Measurements from ENCODE around the gene LRP1B. TPM values are rescaled to one million over a fixed set of nuclear protein-coding genes. Genes with fewer than 3 reads are reported as not detected.

The LRP1B gene
- total and polyA plus RNA-seq, 2 of the 8 experiments (the other 6 are each of a cell fraction or from before 2014, with no cell fraction given): 0.03 TPM; not detected in 1

GRCh38 chr2:141778315-141778835 lies 352.4 kb downstream of the LRP1B start:
- TF ChIP-seq CHD1 (IDR thresholded peaks at IDR 0.05; ENCODE audit: low read depth, low read length) (no peak), HDAC2 (IDR thresholded peaks at IDR 0.05; ENCODE audit: borderline replicate concordance in 1 of 2, low read depth in 2 of 2, low read length in 2 of 2) (no peak), E2F6 (IDR thresholded peaks at IDR 0.05) (no peak), CREB1 (IDR thresholded peaks at IDR 0.05) (no peak), NANOG (IDR thresholded peaks at IDR 0.05; ENCODE audit: insufficient read depth, low read depth, low read length, poor library complexity, severe bottlenecking) (no peak), SUZ12 (IDR thresholded peaks at IDR 0.05; ENCODE audit: low read length) (no peak), SP1 (IDR thresholded peaks at IDR 0.05; ENCODE audit: low read depth, low read length) (no peak)
- Histone ChIP-seq H3K4me2 (ENCODE audit: insufficient read depth in 1 of 2, low read depth in 2 of 2, low read length in 2 of 2) (no peak overlapping the region), H3K4me3 (ENCODE audit: extremely low read depth in 1 of 4, insufficient read depth in 2 of 4, low read depth in 3 of 4, low read length in 4 of 4) (no peak overlapping the region), H3K9ac (replicated peaks in 1 of 4; ENCODE audit: extremely low read depth in 1 of 4, low read depth in 3 of 4, low read length in 3 of 4) (no peak overlapping the region), H2BK20ac (ENCODE audit: low read length) (no peak overlapping the region), H2BK15ac (ENCODE audit: low read length) (no peak overlapping the region), H3K18ac (ENCODE audit: extremely low read depth, low read length) (no peak overlapping the region), H3K23me2 (ENCODE audit: low read depth, low read length) (no peaks in the 10 kb centered on the region), H4K91ac (replicated peaks; ENCODE audit: insufficient read length, low read length) (no peak overlapping the region), H4K5ac (ENCODE audit: insufficient read length, low read depth, low read length) (no peak overlapping the region), H2BK5ac (ENCODE audit: low read depth, low read length) (no peak overlapping the region), H3K4ac (replicated peaks; ENCODE audit: insufficient read length, low read depth, low read length) (no peak overlapping the region), H3K79me2 (ENCODE audit: control insufficient read depth in 1 of 2, insufficient read depth in 2 of 2, low read length in 2 of 2) (no peaks in the 10 kb centered on the region), H2BK120ac (replicated peaks; ENCODE audit: low read depth, low read length) (no peak overlapping the region), H4K8ac (ENCODE audit: extremely low read depth, insufficient read depth, low read length) (no peak overlapping the region), H3K79me1 (ENCODE audit: low read depth, low read length) (no peaks in the 10 kb centered on the region), H2AK5ac (ENCODE audit: low read depth, low read length) (no peak overlapping the region), H3K27me3 (replicated peaks in 1 of 4; ENCODE audit: control insufficient read depth in 3 of 4, extremely low read depth in 1 of 4, insufficient read depth in 3 of 4, low read length in 3 of 4) (no peaks in the 10 kb centered on the region), H3K27ac (ENCODE audit: low read depth, low read length) (no peak overlapping the region), H3K9me3 (ENCODE audit: insufficient read depth in 2 of 2, low read depth in 1 of 2, low read length in 1 of 2) (no peaks in the 10 kb centered on the region), H3K23ac (ENCODE audit: insufficient read length) (no peak overlapping the region), H4K20me1 (replicated peaks in 1 of 2; ENCODE audit: control insufficient read depth in 1 of 2, insufficient read depth in 2 of 2, low read length in 2 of 2) (no peaks in the 10 kb centered on the region), H2BK12ac (ENCODE audit: low read depth, low read length) (no peak overlapping the region), H3K4me1 (replicated peaks in 1 of 4; ENCODE audit: control insufficient read depth in 3 of 4, insufficient read depth in 4 of 4, low read length in 3 of 4) (no peaks in the 10 kb centered on the region; a peak in 1 of 7 replicates), H3K36me3 (ENCODE audit: control insufficient read depth in 2 of 4, insufficient read depth in 4 of 4, low read length in 3 of 4) (no peaks in the 10 kb centered on the region; a peak in 1 of 8 replicates), H2AFZ (ENCODE audit: low read length) (peak overlapping the region; percentile 90), H3K14ac (ENCODE audit: insufficient read length) (no peak overlapping the region), H3K56ac (replicated peaks; ENCODE audit: insufficient read length, low read depth, low read length) (no peak overlapping the region)
- FAIRE-seq (no peak), DNase-seq (ENCODE audit: low read depth in 1 of 2, low spot score in 2 of 2) (no peak)
- ChIA-PET CTCF (ENCODE audit: partially characterized antibody) (interaction anchor here (0.6 kb wide), 1 partner anchor 26 kb away, joined by 3 read pairs; no protein-coding TSS in a partner anchor), POLR2A (ENCODE audit: partially characterized antibody) (no interaction called here)
- WGBS, 2 experiments (ENCODE audit: extremely low coverage in 1 of 2, insufficient coverage in 1 of 2, insufficient read length in 1 of 2, insufficient replicate concordance in 2 of 2, low coverage in 1 of 2, low lambda C conversion rate in 2 of 2, missing lambda C conversion rate in 1 of 2): 92% methylated on average over 2 of the region's 2 CpGs; no CpG with 5 or more reads in 1 of the 2 experiments

Data from H1 (cell line).